ENCODE results near the gene NLRP9.
A peak's percentile ranks its signal among the peaks of the same experiment; 100 is the strongest.

NLRP9 gene

DNA sequence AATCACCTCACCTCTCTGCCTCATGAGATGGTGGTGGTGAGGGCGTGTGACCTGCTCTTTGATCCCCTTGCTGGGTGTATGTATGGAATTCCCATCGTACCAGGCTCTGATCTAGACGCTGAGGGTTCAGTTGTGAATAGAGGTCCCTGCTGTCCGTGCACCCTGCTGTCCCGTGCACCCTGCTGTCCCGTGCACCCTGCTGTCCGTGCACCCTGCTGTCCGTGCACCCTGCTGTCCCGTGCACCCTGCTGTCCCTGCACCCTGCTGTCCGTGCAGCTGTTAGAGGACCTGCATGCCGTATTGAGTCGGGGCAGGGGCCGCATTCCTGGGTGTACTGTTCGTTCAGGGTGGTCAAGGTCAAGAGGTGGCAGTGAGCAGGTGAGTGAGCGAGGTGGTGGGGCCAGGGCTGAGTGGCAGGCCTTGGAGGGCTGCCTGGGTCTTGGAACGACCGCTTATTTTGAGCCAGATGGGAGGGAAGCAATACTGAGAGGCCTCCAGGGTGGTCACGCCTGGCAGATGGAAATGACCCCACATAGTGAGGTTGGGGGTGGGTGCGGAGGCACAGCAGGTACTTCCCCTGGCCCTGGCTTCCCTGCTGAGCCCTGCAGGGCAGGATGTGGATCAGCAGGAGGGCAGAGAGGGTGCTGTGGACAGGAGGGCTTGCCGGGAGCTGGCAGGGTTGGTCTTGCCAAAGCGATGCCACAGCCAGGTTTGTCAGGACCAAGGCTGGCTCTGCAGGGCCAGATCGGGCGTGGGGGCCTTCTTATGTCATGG, 67.7 kb downstream of the NLRP9 start:
- TF ChIP-seq, protein P1, sequence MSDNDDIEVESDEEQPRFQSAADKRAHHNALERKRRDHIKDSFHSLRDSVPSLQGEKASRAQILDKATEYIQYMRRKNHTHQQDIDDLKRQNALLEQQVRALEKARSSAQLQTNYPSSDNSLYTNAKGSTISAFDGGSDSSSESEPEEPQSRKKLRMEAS (IDR thresholded peaks at IDR 0.05; ENCODE audit: low read depth, low read length): 0 out of 2 replicates have a peak, but pooled peaks have one; percentile 10
- TF ChIP-seq MYC (IDR thresholded peaks at IDR 0.05; ENCODE audit: low read depth, low read length) (no peak), POLR2A (IDR thresholded peaks at IDR 0.05; ENCODE audit: extremely low read depth, insufficient read length) (no peak)
- H3K4me3 ChIP-seq (ENCODE audit: low read depth, low read length): no peak overlapping the region
- DNase-seq (ENCODE audit: low read depth): peak; percentile 83

DNA sequence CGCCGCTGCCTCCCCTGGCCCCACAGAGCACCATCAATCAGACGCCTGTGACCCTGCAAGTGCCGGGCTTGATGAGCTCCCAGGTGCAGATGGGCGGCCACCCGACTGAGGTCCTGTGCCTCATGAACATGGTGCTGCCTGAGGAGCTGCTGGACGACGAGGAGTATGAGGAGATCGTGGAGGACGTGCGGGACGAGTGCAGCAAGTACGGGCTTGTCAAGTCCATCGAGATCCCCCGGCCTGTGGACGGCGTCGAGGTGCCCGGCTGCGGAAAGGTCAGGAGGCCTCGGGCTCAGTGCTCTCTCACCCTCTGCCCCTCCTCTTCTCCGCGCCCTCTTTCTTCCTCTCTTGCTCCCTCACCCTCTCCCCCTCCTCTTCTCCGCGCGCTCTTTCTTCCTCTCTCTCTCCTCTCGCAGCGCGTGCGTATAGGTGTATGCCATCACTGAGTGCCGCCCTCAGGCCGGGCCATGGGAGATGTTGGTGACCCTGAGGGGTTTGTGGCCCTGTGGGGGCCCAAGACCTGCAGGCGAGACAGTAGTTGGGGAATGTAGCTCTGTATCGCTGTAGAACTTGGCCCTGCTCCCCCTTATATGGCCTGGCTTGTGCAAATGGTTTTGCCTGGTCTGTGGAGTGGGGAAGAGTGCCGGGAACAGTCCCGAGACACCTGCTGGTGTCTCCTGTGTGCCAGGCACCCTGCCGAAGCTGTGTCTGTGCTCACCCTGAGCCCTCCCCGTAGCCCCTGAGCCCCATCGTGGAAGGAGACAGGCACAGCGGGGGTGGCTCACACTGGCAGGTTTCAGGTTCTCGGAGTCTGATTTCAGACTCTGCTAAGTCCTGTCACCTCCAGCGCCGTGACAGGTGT, 68.6 kb downstream of the NLRP9 start:
- no peak for DNase-seq (ENCODE audit: low read depth)
- TF ChIP-seq MYC (IDR thresholded peaks at IDR 0.05; ENCODE audit: low read depth, low read length) (no peak), POLR2A (IDR thresholded peaks at IDR 0.05; ENCODE audit: extremely low read depth, insufficient read length) (no peak)
- TF ChIP-seq, protein P1 (IDR thresholded peaks at IDR 0.05; ENCODE audit: low read depth, low read length): no peak
- TF ChIP-seq, protein P2, sequence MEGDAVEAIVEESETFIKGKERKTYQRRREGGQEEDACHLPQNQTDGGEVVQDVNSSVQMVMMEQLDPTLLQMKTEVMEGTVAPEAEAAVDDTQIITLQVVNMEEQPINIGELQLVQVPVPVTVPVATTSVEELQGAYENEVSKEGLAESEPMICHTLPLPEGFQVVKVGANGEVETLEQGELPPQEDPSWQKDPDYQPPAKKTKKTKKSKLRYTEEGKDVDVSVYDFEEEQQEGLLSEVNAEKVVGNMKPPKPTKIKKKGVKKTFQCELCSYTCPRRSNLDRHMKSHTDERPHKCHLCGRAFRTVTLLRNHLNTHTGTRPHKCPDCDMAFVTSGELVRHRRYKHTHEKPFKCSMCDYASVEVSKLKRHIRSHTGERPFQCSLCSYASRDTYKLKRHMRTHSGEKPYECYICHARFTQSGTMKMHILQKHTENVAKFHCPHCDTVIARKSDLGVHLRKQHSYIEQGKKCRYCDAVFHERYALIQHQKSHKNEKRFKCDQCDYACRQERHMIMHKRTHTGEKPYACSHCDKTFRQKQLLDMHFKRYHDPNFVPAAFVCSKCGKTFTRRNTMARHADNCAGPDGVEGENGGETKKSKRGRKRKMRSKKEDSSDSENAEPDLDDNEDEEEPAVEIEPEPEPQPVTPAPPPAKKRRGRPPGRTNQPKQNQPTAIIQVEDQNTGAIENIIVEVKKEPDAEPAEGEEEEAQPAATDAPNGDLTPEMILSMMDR (IDR thresholded peaks at IDR 0.05; ENCODE audit: low read depth, low read length): no peak
- no peak overlapping the region for H3K4me3 ChIP-seq (ENCODE audit: low read depth, low read length)

DNA sequence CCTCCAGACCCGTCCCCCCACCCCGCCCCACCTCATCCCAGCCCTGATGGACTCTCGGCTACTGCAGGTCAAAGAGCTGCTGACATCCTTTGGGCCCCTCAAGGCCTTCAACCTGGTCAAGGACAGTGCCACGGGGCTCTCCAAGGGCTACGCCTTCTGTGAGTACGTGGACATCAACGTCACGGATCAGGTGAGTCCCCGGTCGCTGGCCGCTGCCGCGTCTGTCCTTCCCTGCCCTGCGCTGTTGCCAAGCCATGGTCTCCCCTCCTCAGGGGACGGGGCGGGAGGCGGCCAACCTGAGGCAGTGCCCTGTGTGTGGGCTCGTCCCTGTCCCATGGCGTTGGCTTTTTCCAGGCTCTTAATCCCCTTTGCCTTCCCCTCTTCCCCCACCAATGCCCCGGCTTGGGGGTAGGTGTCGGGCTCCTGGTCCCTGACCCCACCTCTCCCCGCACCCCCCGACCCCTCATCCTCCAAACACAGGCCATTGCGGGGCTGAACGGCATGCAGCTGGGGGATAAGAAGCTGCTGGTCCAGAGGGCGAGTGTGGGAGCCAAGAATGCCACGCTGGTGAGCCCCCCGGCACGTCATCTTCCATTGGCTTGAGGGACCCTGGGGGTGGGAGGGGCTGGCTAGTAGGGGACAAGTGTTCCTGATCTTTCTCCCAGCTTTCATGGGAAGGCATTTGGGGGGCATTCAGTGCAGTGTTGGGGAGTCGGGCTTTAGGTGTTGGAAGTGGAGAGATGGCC, 69.4 kb downstream of the NLRP9 start:
- no peak for DNase-seq (ENCODE audit: low read depth)
- no peak for TF ChIP-seq POLR2A (IDR thresholded peaks at IDR 0.05; ENCODE audit: extremely low read depth, insufficient read length)
- TF ChIP-seq, protein P1 (IDR thresholded peaks at IDR 0.05; ENCODE audit: low read depth, low read length): no peak
- no peak for TF ChIP-seq MYC (IDR thresholded peaks at IDR 0.05; ENCODE audit: low read depth, low read length)
- TF ChIP-seq, protein P2 (IDR thresholded peaks at IDR 0.05; ENCODE audit: low read depth, low read length): no peak
- H3K4me3 ChIP-seq (ENCODE audit: low read depth, low read length): no peak overlapping the region

DNA sequence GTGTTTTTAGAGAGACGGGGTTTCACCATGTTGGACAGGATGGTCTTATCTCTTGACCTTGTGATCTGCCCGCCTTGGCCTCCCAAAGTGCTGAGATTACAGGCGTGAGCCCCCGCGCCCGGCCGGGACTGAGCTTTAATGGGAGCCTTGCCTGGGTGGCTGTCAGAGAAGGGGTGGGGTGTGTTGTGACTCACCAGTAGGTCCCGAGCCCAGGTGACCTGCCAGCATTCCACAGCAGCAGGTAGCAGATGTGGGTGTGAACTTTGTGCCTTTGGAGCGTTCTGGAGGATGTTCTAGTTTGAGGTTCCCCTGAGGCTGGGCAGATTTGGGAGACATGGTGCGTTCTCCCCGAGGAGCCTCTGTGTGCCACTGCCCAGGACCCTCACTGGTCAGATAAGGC, 70.2 kb downstream of the NLRP9 start:
- no peak for DNase-seq (ENCODE audit: low read depth)
- H3K4me3 ChIP-seq (ENCODE audit: low read depth, low read length): no peak overlapping the region
- TF ChIP-seq MYC (IDR thresholded peaks at IDR 0.05; ENCODE audit: low read depth, low read length): no peak
- TF ChIP-seq, protein P1 (IDR thresholded peaks at IDR 0.05; ENCODE audit: low read depth, low read length): no peak
- TF ChIP-seq, protein P2 (IDR thresholded peaks at IDR 0.05; ENCODE audit: low read depth, low read length): no peak

DNA sequence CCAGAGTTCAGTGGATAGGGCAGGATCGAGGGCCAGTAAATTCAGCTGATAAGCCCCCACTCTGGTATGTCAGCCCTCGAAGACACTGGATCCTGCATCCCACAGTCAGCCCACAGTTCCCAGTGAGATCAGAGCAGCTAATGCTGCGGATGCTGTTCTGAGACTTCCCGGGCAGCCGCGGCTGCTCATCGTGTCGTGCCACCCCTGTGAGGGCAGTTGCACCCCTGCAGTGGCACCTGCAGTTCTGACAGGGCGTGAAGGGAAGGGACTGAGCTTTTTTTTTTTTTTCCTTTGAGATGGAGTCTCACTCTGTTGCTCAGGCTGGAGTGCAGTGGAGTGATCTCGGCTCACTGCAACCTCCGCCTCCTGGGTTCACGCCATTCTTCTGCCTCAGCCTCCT, 70.7 kb downstream of the NLRP9 start:
- no peak overlapping the region for H3K4me3 ChIP-seq (ENCODE audit: low read depth, low read length)
- TF ChIP-seq POLR2A (IDR thresholded peaks at IDR 0.05; ENCODE audit: extremely low read depth, insufficient read length) (no peak), MYC (IDR thresholded peaks at IDR 0.05; ENCODE audit: low read depth, low read length) (no peak)
- TF ChIP-seq, protein P1 (IDR thresholded peaks at IDR 0.05; ENCODE audit: low read depth, low read length): no peak
- TF ChIP-seq, protein P2 (IDR thresholded peaks at IDR 0.05; ENCODE audit: low read depth, low read length): no peak
- no peak for DNase-seq (ENCODE audit: low read depth)

Data from NB4 (cell line).